ENCODE measurements around the gene ZNF398.
"Not testable (repeated sequence)": the region's sequence is repeated elsewhere in the genome, so short reads cannot be mapped to it uniquely, and the experiment has no call there.

ZNF398 gene, protein sequence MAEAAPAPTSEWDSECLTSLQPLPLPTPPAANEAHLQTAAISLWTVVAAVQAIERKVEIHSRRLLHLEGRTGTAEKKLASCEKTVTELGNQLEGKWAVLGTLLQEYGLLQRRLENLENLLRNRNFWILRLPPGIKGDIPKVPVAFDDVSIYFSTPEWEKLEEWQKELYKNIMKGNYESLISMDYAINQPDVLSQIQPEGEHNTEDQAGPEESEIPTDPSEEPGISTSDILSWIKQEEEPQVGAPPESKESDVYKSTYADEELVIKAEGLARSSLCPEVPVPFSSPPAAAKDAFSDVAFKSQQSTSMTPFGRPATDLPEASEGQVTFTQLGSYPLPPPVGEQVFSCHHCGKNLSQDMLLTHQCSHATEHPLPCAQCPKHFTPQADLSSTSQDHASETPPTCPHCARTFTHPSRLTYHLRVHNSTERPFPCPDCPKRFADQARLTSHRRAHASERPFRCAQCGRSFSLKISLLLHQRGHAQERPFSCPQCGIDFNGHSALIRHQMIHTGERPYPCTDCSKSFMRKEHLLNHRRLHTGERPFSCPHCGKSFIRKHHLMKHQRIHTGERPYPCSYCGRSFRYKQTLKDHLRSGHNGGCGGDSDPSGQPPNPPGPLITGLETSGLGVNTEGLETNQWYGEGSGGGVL

GRCh38 chr7:149147072-149147751 lies at the start of gene ZNF398:
Gene ZNF398 (plus strand): TSS chr7:149147453. CDS start chr7:149147743, 290 bp downstream.
- peak; percentile 68 to 70 for DNase-seq (ENCODE audit: low read depth in 2 of 2)

- no peak for DNase-seq (ENCODE audit: low read depth in 2 of 2)
Observed at GRCh38 chr7:149099058-149099457, 48.2 kb upstream of the ZNF398 start.

GRCh38 chr7:149100821-149101220 lies 46.4 kb upstream of the ZNF398 start:
- no peak for DNase-seq (ENCODE audit: low read depth in 2 of 2)

DNA sequence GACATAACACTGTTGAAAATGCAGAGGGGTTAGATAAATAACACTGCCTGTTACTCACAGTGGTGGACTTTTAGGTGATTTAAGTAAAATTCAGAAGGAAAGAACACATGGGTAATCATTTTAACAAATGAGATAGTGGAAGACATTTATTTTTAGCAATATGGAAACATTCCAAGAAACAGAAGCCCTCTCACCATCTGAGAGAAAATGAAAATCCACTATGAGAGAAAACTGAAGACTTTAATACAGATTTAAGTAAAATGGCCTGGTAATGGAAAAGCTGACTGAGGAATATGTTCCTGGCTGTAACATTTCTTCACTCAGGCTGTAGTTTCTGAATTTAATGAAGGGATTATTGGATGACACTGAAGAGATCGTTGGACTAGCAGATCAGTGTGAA lies 44.6 kb upstream of the ZNF398 start:
- DNase-seq (ENCODE audit: low read depth in 2 of 2): no peak

DNA sequence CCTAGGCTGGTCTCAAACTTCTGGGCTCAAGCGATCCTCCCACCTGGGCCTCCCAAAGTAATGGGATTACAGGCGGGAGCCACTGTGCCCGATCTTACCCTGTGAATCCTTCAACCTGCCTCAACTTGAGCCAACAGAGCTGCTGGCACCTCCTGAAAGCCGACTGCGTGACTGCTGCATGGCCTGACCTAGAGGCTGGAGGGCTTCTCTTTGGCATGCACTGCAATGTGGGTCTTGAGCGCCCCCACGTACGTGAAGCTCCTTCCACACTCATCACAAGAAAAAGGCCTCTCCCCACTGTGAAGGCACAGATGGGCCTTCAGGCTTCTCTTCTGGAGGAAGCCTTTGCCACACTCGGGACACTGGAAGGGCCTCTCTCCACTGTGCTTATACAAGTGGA lies 43.8 kb upstream of the ZNF398 start:
- no peak for DNase-seq (ENCODE audit: low read depth in 2 of 2)

DNA sequence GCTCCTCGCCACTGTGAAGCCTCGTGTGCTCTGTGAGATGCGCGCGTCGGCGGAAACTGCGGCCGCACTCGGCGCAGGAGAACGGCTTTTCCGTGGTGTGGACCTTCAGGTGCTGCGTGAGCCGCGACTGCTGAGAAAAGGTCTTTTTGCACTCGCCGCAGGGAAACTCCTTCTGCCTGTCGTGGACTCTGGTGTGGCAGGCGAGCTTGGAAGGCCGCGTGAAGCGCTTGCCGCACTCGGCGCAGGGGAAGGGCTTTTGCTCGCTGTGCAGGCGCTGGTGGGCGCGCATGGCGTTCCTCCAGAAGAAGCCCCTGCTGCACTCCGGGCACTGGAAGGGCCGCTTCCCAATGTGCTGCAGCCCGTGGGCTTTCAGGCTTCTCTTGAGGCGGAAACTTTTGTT lies 43.0 kb upstream of the ZNF398 start:
- no peak for DNase-seq (ENCODE audit: low read depth in 2 of 2)

DNA sequence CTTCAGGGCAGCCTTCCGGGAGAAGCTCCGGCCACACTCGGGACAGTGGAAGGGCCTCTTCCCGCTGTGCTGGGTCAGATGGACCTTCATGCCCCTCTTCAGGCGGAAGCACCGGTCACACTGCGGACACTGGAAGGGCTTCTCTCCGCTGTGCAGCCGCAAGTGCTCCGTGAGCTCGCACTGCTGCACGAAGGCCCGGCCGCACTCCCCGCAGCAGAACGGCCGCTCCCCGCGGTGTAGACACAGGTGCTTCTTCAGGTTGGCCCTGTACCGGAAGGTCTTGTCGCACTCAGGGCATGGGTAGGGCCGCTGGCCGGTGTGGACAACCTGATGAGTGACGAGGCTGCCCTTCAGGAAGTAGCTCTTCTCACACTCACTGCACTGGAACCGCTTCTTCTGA lies 42.5 kb upstream of the ZNF398 start:
- DNase-seq (ENCODE audit: low read depth in 2 of 2): no peak

- DNase-seq (ENCODE audit: low read depth in 2 of 2): no peak
Observed at GRCh38 chr7:149109969-149110368, 37.3 kb upstream of the ZNF398 start.

DNA sequence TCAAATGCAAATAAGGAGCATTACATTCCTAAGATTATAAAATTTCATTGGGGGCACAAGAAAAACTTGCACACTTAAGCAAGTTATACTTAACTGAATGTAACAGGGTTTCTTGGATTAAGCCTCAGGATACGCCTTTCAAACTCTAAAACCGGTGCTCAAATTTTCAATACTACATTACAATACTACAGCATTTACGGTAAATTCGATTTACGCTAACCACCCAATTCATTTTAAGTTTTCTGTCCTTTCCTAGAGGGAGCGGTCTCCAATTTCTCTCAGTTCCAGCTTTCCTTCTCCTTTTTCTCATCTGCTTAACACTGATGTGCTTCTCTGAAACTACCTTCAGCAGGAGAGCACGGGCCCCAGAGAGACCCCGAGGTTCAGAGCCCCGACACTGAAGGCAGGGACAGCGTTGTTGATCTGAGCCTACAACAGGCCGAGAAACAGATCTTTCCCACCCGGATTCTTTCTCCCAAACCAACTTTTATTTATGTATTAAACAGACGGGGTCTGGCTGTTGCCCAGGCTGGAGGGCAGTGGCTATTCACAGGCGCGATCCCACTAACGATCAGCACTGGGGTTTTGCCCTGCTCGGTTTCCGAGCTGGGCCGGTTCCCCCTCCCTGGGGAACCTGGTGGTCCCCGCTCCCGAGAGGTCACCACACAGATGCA lies 21.9 kb upstream of the ZNF398 start:
- DNase-seq (ENCODE audit: low read depth in 2 of 2): no peak

DNA sequence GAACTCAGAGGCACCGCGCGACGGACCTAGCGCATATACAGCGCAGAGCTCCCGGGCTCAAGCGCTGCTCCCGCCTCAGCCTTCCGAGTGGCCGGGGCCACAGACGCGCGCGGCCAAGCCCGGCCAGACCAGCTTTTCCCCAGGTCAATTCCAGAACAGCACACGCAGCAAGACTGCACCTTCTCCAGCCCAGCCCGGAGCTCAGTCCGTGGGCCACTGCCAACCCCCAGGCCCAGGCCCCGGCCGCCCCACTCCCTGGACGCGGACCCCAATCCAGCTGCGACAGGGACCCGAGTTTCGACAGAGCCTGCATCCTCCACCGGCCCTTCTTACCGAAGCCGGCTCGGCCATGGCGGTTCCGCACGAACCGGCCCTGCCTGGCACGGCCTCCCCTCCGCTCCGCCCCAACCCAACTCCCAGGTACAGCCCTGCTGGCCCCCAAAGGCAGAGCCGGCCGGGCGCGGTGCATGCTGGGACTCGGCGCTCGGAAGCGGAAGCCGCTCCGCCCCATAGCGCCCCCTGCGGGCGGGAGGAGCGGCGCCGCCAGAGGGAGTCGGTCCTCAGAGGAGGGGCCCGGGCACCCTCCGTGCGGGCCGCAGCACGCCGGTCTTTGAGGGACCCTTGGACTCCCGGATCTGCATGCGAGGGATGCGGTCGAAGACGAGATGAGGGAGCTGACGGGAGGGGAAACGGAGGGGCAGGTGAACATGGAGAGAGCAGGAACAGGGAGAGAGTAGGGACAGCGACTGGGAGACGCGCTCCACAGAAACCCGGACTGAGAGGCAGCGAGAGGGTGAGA lies 21.2 kb upstream of the ZNF398 start, which contains the start of gene ZNF425:
TSS of gene ZNF425 (minus strand) at position 462 of the 799 bp plus-strand sequence. CDS start at position 351, 111 bp downstream.
- peak; percentile 92 to 93 for DNase-seq (ENCODE audit: low read depth in 2 of 2)

- peak; percentile 62 to 70 for DNase-seq (ENCODE audit: low read depth in 2 of 2)
Observed at GRCh38 chr7:149126662-149127266, 20.5 kb upstream of the ZNF398 start.

DNA sequence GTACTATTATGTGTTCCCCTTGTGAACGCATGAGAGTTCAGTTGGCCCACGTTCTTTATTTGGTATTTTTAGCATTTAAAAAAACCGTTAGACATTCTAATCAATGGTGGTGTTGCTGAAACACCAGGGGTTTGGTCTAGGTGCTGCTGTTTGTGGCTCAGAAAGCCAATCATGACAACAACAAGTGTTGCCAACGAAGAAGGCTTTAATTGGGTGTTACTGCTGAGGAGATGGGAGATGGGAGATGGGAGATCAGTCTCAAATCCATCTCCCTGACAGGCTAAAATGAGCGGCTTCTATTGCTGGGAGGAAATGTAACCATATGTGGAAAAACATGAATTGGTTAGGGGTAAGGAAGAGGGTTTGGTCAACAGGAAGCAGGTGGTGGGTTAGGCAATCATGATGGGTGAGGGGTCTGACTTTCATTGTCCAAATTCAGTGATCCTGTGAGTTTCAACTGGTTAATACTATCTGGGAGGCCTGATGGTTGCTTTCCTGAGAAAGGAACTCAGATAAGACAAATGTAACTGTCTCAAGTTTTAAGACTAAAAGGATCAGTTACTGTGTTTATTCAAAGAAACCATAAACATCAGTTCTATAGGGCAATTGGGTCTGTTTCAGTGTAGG lies 16.6 kb upstream of the ZNF398 start:
- DNase-seq (ENCODE audit: low read depth in 2 of 2): no peak

- DNase-seq (ENCODE audit: low read depth in 2 of 2): no peak
Observed at GRCh38 chr7:149133028-149133710, 14.1 kb upstream of the ZNF398 start.

DNA sequence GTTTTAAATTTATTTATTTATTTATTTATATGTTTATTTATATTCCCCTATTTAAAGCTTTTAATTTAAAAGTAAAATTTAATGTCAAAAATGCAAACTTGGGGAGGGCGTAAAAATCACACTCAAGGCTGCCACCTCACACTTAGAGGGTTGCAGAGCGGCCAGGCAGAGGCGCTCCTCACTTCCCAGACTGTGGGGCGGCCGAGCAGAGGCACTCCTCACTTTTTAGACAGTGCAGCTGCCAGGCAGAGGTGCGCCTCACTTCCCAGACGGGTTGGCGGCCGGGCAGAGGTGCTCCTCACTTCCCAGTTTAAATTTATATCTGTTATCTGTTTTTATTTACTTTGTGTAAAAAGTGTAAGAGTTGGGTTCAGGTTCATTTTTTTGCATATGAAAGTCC lies 11.1 kb upstream of the ZNF398 start:
- DNase-seq (ENCODE audit: low read depth in 2 of 2): no peak

GRCh38 chr7:149140831-149141230 lies 6.4 kb upstream of the ZNF398 start:
- no peak for DNase-seq (ENCODE audit: low read depth in 2 of 2)

DNA sequence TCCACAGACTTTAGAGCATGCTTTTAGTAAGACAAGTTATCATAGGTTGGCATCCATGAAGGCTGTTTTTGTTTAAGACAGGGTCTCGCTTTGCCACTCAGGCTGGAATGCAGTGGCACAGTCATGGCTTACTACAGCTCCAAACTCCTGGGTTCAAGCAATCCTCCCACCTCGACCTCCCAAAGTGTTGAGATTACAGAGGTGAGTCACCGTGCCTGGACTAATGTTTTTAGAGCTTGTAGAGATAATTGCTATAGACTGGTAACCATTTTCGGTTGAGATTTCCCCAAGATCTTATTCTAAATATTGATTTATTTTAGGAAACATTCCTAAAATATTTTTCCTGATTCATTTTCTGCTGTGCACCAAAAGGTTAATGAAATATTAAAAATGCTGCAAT lies 5.4 kb upstream of the ZNF398 start:
- no peak for DNase-seq (ENCODE audit: low read depth in 2 of 2)

- DNase-seq (ENCODE audit: low read depth in 2 of 2): not testable (repeated sequence)
Observed at GRCh38 chr7:149144436-149144922, 2.8 kb upstream of the ZNF398 start.

GRCh38 chr7:149145031-149145845 lies 2.0 kb upstream of the ZNF398 start:
- no peak for DNase-seq (ENCODE audit: low read depth in 2 of 2)
